GM21423 (cell line): ENCODE measurements around the gene SRRM4.

Experiments used
- ATAC-seq: cut with Tn5 transposase; IDR thresholded peaks from one replicate; pipeline ENCODE4 v1.9.1; 2021; ENCODE audit warnings: mild to moderate bottlenecking, moderate library complexity; ENCODE audit not compliant: unreplicated experiment

Gene SRRM4

DNA sequence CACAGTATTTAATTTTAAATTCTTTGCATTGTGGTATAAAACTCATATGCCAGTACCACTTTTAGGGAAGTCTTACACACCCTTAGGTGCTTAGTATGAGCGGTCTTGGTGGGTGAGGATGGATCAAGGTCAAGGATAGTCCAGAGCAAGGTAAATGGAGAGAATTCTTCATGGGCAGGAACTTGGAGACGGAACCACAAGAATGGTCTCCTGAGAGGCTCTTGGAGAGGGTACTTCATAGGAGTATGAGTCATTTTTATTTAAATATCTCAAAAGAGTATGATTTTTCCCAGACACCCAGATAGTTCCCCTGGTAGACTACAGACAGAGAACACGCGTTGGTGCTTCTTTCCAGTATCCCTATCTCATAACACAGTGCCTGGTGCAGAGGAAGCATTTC is 219.3 kb downstream of the SRRM4 start:
- ATAC-seq, result no peak

DNA sequence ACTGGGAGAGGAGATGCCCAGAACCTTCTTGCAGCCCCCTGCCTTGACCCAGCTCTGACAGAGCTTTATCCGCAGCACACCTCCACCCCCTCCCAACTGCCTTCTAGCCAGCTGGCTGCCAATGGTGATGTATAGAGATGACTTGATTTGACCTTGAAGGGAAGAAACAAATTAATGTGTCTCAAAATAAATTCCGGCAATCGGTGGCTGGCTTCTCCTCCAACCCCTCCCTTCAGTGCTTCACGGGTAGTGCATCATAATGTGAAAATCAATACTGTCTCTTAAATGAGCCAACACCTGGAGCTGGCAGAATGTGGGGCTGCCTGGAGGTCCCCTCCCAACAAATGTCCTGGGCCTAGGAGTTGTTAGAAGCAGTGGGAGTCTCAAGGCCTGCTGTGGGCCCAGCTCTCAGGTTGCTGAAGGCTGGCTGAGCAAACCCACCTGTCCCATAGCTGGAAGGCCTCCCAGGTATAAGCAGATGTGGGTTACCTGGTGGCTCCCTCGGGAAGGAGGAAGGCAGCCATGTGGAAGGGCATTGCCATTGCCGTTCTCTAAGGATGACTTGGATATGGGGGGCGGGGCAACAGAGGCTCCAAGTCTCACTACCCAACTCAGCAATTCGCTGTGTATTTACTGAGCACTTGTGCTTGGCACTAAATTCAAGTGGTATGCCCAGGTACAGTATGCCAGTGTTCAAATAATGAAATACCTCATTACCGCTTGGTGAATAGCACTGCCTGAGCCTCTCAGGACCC is 220.6 kb downstream of the SRRM4 start:
- ATAC-seq, result no peak

DNA sequence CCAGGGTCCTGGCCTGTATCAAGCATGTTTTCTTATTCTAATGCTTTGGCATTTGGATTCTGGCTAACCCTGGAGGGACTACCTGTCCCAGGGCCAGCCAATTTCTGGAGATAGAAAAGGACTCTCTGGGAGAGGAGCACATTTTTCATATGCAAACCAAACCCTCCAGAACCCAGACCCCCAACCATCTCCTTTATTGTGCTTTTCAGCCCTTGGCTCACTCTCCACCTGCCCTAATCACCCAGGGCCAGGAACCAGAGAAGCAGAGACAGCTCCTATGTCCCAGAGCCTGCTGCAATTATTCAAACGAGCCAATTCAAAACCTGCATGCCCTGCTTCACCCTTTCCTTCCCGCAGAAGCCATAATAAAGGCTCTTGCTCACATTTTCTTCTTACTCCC is 221.2 kb downstream of the SRRM4 start:
- no peak for ATAC-seq

DNA sequence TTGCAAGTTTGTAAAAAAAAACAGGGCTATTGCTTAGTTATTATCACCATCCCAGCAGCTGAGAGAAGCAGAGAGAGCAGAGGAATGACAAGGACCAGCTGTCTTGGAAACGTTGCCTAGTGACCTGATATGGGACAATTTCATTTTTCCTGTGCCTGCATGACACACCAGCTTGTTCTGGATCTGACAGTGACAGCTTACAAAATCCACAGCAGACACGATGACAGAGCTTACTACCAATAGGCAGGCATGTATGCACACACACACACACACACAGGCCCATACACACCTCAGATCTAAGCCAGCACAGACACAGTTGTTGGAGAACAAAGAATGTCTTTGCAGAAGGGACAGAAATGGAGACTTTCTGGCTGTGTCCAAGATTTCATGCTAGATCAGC is 222.8 kb downstream of the SRRM4 start:
- no peak for ATAC-seq

DNA sequence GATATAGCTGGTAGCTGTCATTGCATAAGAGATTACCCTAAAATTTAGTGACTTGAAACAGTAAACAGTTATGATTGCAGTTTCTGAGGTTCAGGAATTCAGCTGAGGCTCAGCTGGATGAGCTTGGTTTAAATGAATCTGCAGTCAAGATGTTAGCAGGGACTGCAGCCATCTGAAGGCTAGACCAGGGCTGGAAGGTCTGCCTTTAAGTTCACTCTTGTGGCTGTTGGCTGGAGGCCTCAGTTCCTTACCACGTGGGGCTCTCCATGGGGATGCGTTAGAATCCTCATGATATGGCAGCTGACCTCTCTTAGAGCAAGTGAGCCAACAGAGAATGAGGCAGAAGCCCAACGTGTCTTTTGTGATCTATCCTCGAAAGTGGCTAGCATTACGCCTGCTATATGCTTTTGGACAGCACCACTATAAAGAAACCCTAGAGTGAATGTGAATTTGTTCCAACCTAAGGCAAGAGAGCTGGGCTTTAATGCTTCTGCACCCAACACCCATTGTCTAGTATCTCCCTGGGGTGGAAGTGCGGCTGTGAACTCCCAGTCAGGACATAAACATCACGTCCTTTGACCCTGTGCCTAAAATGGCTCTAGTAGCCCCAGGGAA is 223.4 kb downstream of the SRRM4 start:
- ATAC-seq, result no peak

DNA sequence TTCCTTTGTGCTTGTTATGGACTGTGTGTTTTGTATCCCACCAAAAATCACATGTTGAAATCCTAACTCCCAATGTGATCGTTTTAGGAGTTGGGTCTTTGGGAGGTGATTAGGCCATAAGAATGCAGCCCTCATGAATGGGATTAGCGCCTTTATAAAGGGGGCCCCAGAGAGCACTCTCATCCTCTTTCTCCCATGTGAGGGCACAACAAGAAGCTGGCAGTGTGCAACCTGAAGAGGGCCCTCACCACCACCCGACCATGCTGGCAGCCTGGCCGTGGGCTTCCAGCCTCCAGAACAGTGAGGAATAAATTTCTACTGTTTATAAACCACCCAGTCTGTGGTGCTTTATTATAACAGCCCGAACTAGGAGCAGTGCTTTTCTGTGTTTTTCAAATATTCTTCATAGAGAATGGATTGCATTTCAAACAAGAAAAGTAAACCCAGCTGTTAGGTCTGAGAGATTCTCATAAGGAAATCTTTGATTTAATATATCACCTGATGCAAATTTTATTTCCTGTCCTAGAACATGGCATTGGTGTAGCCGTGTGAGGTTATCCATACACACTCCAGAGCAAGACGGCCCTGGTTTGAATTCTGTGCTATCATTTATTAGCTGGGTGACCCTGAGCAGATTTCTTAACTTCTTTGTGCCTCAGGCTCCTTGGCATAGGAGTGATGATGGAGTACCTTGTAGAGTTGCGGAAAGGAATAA is 225.2 kb downstream of the SRRM4 start:
- ATAC-seq, result no peak

DNA sequence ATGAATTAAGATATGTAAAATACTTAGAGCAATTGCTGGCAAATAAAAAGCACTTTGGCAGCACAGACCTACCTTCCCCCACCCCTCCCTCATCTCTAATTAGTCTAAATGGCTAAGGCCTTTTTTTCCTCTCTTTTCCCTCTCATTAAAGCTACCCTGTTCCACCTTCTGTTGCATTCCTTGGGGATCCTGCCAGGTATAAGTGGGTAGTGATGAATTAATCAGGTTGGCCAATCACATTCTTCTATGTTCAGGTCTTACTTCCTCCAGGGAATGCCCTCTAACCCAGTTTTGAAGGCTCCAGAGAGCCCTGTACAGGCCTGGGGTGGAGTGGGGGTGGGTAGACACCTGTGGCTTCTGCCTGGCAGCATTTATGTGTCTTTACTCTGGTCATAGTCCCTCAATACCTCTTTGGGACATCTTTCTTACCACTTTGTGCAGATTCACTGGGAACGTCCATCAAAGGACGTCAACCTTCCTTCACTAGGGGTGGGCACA is 225.8 kb downstream of the SRRM4 start:
- no peak for ATAC-seq

DNA sequence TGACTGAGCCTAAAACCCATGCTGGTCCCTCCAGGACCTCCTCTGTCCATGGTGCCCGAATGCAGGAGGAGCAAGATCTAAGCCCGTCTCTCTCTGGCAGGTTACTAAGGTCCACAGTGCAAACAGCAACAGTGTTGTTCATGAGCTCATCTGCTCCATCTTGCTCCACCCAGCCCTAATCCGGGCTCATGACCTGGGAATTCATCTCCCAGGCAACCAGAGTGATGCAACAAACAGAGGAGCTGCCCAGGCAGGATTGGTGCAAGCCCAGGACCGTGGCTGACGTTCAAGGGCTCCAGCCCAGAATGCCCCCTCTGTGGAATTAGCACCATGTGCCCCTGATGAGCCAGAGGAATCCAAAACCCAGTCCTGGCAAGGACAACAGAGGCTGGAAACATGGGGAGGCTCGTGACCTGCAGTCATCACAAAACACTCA is 227.3 kb downstream of the SRRM4 start:
- no peak for ATAC-seq

DNA sequence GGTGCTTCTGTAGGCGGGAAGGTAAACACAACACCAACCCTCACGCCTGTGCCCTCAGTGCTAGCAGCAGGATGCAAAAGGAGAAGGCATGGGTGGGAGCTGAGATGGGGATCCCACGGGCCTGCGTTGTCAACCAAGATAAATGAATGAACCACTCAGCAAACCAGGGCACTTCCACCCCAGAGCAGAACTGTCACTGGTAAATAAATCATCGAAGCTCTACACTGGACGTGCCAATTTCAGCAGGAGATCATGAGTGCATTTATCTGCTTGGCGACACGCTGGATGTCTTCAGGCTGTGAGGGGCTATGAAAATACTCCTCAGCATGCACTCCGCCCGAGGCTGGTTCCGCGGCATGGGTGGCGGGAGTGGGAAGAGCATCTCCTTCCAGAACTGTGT is 230.5 kb downstream of the SRRM4 start:
- ATAC-seq, result no peak
